IMR-90 (cell line): Measurements from ENCODE around the gene IFTAP. TPM values are rescaled to one million over a fixed set of nuclear protein-coding genes. Genes with fewer than 3 reads are reported as not detected.

Experiments used
- ATAC-seq: fragments of 200-7000 bp; cut with Tn5 transposase; 2 replicates; pipeline ENCODE4 v1.9.1; 2020; ENCODE audit warnings: low read depth, mild to moderate bottlenecking, moderate library complexity
- BruUV-seq: library from RNA; stranded (reverse); fragments of 400-500 nt; replicated peaks from 2 replicates; lab custom pipeline; 2021; lab: Mats Ljungman, UMichigan
- CTCF ChIA-PET: fragments of 300-600 bp; formaldehyde crosslinking; extraction: SDS; loops from one replicate; lab custom pipeline; 2021; ENCODE audit warnings: antibody characterized with exemption; lab: Yijun Ruan, JAX
- POLR2A ChIA-PET: fragments of 300-600 bp; sonication (Branson Sonifier 250); formaldehyde crosslinking; loops from one replicate; lab custom pipeline; 2022; ENCODE audit warnings: antibody characterized with exemption; ENCODE audit not compliant: unreplicated experiment; lab: Charles Lee
- DNase-seq: peaks from one replicate; pipeline ENCODE4 v3.0.0; 2013
- H2AFZ ChIP-seq: replicated peaks from 2 replicates; pipeline ENCODE3; 2013; ENCODE audit warnings: low read length, mild to moderate bottlenecking; ENCODE audit not compliant: poor library complexity
- H2AK5ac ChIP-seq: 2 replicates; pipeline ENCODE4 v1.6.1; 2013; ENCODE audit warnings: low read depth, low read length, inconsistent platforms
- H2AK9ac ChIP-seq: replicated peaks from 2 replicates; pipeline ENCODE3; 2013; ENCODE audit warnings: mild to moderate bottlenecking, low read depth, low read length, moderate library complexity; ENCODE audit not compliant: poor library complexity
- H2BK120ac ChIP-seq: 2 replicates; pipeline ENCODE4 v1.6.1; 2013; ENCODE audit warnings: low read depth, low read length, inconsistent platforms
- H2BK15ac ChIP-seq: 3 replicates; pipeline ENCODE4 v1.6.1; 2013; ENCODE audit warnings: low read depth, low read length, inconsistent platforms
- H2BK20ac ChIP-seq: 2 replicates; pipeline ENCODE4 v1.6.1; 2013; ENCODE audit warnings: low read depth, mild to moderate bottlenecking, inconsistent platforms, low read length, moderate library complexity
- H2BK5ac ChIP-seq: 2 replicates; pipeline ENCODE4 v1.6.1; 2013; ENCODE audit warnings: mild to moderate bottlenecking, low read depth, low read length, inconsistent platforms; ENCODE audit not compliant: poor library complexity, severe bottlenecking
- H3K14ac ChIP-seq: replicated peaks from 2 replicates; pipeline ENCODE4 v1.6.1; 2013; ENCODE audit warnings: low read depth, low read length, inconsistent platforms
- H3K18ac ChIP-seq: 2 replicates; pipeline ENCODE4 v1.6.1; 2013; ENCODE audit warnings: low read depth, low read length, control low read depth
- H3K23ac ChIP-seq: 2 replicates; pipeline ENCODE4 v1.6.1; 2013; ENCODE audit warnings: low read depth, low read length, inconsistent platforms
- H3K27ac ChIP-seq: 2 replicates; pipeline ENCODE4 v1.5.1; 2013; ENCODE audit warnings: mild to moderate bottlenecking, control low read depth, low read length; ENCODE audit not compliant: insufficient read depth
- H3K27me3 ChIP-seq: 2 replicates; pipeline ENCODE4 v1.6.1; 2013; ENCODE audit warnings: low read length; ENCODE audit not compliant: control insufficient read depth, insufficient read depth
- H3K36me3 ChIP-seq: 2 replicates; pipeline ENCODE4 v1.6.1; 2013; ENCODE audit warnings: low read length, mixed read lengths; ENCODE audit not compliant: control insufficient read depth, insufficient read depth
- H3K4ac ChIP-seq: 2 replicates; pipeline ENCODE4 v1.6.1; 2013; ENCODE audit warnings: low read depth, low read length, inconsistent platforms
- H3K4me1 ChIP-seq: 2 replicates; pipeline ENCODE4 v1.6.1; 2013; ENCODE audit warnings: low read length, mixed read lengths; ENCODE audit not compliant: control insufficient read depth, insufficient read depth
- H3K4me2 ChIP-seq: 2 replicates; pipeline ENCODE4 v1.6.1; 2013; ENCODE audit warnings: low read depth, mild to moderate bottlenecking, control low read depth, low read length, moderate library complexity
- H3K4me3 ChIP-seq: 2 replicates; pipeline ENCODE4 v1.5.1; 2013; ENCODE audit warnings: low read depth, mild to moderate bottlenecking, control low read depth, low read length, moderate library complexity; ENCODE audit not compliant: insufficient read depth
- H3K56ac ChIP-seq: 2 replicates; pipeline ENCODE4 v1.6.1; 2013; ENCODE audit warnings: low read length, inconsistent platforms; ENCODE audit not compliant: insufficient read depth; ENCODE audit errors: extremely low read depth
- H3K79me1 ChIP-seq, 2 experiments: 2 replicates each; pipeline ENCODE4 v1.6.1; 2013; ENCODE audit warnings: low read length in 2 of 2, inconsistent platforms in 1 of 2, low read depth in 1 of 2
- H3K9ac ChIP-seq: 2 replicates; pipeline ENCODE4 v1.6.1; 2013; ENCODE audit warnings: low read depth, low read length, control low read depth
- H3K9me1 ChIP-seq: 2 replicates; pipeline ENCODE4 v1.6.1; 2013; ENCODE audit warnings: low read length, inconsistent platforms; ENCODE audit not compliant: insufficient read depth
- H3K9me3 ChIP-seq: 2 replicates; pipeline ENCODE4 v1.6.1; 2013; ENCODE audit warnings: low read length; ENCODE audit not compliant: control insufficient read depth, insufficient read depth
- H4K20me1 ChIP-seq: 2 replicates; pipeline ENCODE4 v1.6.1; 2013; ENCODE audit warnings: low read length, inconsistent platforms; ENCODE audit not compliant: insufficient read depth
- H4K5ac ChIP-seq: 2 replicates; pipeline ENCODE4 v1.6.1; 2013; ENCODE audit warnings: mild to moderate bottlenecking, low read depth, low read length, control low read depth
- H4K8ac ChIP-seq, 2 experiments: 2 replicates each; pipeline ENCODE4 v1.6.1; 2013; ENCODE audit warnings: low read depth in 2 of 2, low read length in 2 of 2, control low read depth in 1 of 2, inconsistent platforms in 1 of 2
- H4K91ac ChIP-seq: 2 replicates; pipeline ENCODE4 v1.6.1; 2013; ENCODE audit warnings: low read depth, low read length, inconsistent platforms; ENCODE audit not compliant: insufficient read depth
- BHLHE40 ChIP-seq: fragments of 150-350 bp; IDR thresholded peaks from 2 replicates; pipeline ENCODE4 v1.6.1; 2016; ENCODE audit warnings: mild to moderate bottlenecking, low read depth, low read length
- CEBPB ChIP-seq: IDR thresholded peaks from 2 replicates; pipeline ENCODE4 v1.6.1; 2012; ENCODE audit warnings: low read depth, low read length, improper control_type of control experiment
- CHD1 ChIP-seq: IDR thresholded peaks from 2 replicates; pipeline ENCODE4 v1.6.1; 2012; ENCODE audit warnings: low read depth, low read length, improper control_type of control experiment
- NFE2L2 ChIP-seq: fragments of 150-350 bp; IDR thresholded peaks from 2 replicates; pipeline ENCODE4 v1.6.1; 2016; ENCODE audit warnings: low read depth, mild to moderate bottlenecking, low read length
- RAD21 ChIP-seq: IDR thresholded peaks from 2 replicates; pipeline ENCODE4 v1.6.1; 2012; ENCODE audit warnings: low read length, improper control_type of control experiment
- RCOR1 ChIP-seq: IDR thresholded peaks from 2 replicates; pipeline ENCODE4 v1.6.1; 2012; ENCODE audit warnings: mild to moderate bottlenecking, low read length, improper control_type of control experiment; ENCODE audit not compliant: insufficient replicate concordance
- WGBS, 2 experiments: methylation state at CpG; one replicate each; pipeline versions ENCODE4 v1.1.5 to v1.1.7; 2013; ENCODE audit warnings: missing lambda C conversion rate in 2 of 2; ENCODE audit not compliant: insufficient read length in 1 of 2; ENCODE audit errors: extremely low coverage in 2 of 2; 5-methylcytosine and 5-hydroxymethylcytosine counted together
- dilution Hi-C: fragments of 300-500 bp; cut with HindIII; formaldehyde crosslinking; loops from one replicate; pipeline ENCODE4 v1.14.3; 2018; ENCODE audit warnings: low sequenced_read_pairs; ENCODE audit not compliant: unreplicated experiment
- in situ Hi-C: fragments of 300-500 bp; cut with MboI; formaldehyde crosslinking; loops from 3 replicates; pipeline ENCODE4 v1.14.3; 2019; ENCODE audit warnings: low sequenced_read_pairs, inconsistent platforms, mixed read lengths
- intact Hi-C: fragments of 100-400 bp; cut with micrococcal nuclease; formaldehyde crosslinking; loops from 2 replicates; pipeline ENCODE4 v1.10.0; 2022
- polyA plus RNA-seq, 3 experiments: library from polyadenylated mRNA; depleted of rRNA; stranded (reverse); fragments of >200 nt; gene quantifications; 2 replicates each; pipeline ENCODE4 v1.2.3, GENCODE V29; 2012; ENCODE audit warnings: low replicate concordance in 1 of 3
- total RNA-seq: library from RNA; depleted of rRNA; stranded (reverse); fragments of >200 nt; gene quantifications from 2 replicates; pipeline ENCODE4 v1.2.3, GENCODE V29; 2012
- TF ChIP-seq, protein P1 (sequence below): fragments of 150-350 bp; IDR thresholded peaks from 2 replicates; pipeline ENCODE4 v1.6.1; 2016; ENCODE audit warnings: low read depth, mild to moderate bottlenecking, low read length, moderate library complexity, borderline replicate concordance
- TF ChIP-seq, protein P2 (sequence below): fragments of 150-350 bp; IDR thresholded peaks from 2 replicates; pipeline ENCODE4 v1.6.1; 2017; ENCODE audit warnings: mild to moderate bottlenecking, antibody characterized with exemption, low read length, low read depth
- TF ChIP-seq, protein P3 (sequence below): conservative IDR thresholded peaks from 2 replicates; pipeline ENCODE4 v1.5.1; 2012; ENCODE audit warnings: mild to moderate bottlenecking, low read depth, low read length, improper control_type of control experiment

Gene IFTAP
- total and polyA plus RNA-seq, 2 of the 4 experiments (the other 2 are of a cell fraction) = 15.8 to 28.5 TPM

DNA sequence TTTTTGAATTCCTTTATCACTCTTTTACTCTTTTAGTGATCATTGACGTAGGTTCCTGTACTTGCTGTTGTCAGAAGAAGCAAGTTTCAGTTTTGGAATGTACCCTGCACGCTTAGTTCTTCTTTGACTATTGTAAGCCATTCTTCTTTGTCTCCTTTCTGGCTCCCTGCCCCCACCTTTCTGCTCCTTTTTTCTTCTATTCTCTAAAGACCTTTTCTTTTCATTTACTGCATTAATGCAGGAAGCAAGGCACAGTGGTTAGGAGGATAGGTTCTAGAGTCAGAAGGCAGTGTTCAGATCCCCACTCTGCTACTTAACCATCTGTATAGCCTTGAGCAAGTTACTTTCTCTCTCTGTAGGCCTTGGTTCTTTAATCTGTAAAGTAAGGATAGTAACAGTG, 37.5 kb downstream of the IFTAP start:
- Histone ChIP-seq H3K9me1 (no peaks in the 10 kb centered on the region), H2AFZ (no peak overlapping the region), H3K27me3 (no peaks in the 10 kb centered on the region), H3K9ac (no peak overlapping the region), H3K23ac (no peak overlapping the region), H2BK20ac (no peak overlapping the region), H4K20me1 (no peaks in the 10 kb centered on the region), H2BK5ac (no peak overlapping the region), H2BK120ac (no peak overlapping the region), H2AK5ac (no peak overlapping the region), H3K56ac (no peak overlapping the region), H3K4me1 (no peaks in the 10 kb centered on the region), H2BK15ac (no peak overlapping the region), H3K9me3 (no peaks in the 10 kb centered on the region), H3K36me3 (no peaks in the 10 kb centered on the region), H2AK9ac (no peak overlapping the region), H3K4ac (no peak overlapping the region), H3K27ac (no peak overlapping the region), H3K79me1 (no peaks in the 10 kb centered on the region), H4K91ac (no peak overlapping the region), H4K5ac (no peak overlapping the region), H3K4me3 (no peak overlapping the region), H3K4me2 (no peak overlapping the region), H3K14ac (no peak overlapping the region), H4K8ac (no peak overlapping the region), H3K18ac (no peak overlapping the region)
- DNase-seq (no peak), ATAC-seq (no peak)
- dilution Hi-C loops (no loop called here), in situ Hi-C loops (no loop called here), intact Hi-C loops (no loop called here)
- ChIA-PET CTCF (no interaction called here), POLR2A (no interaction called here)
- no TSS peak for BruUV-seq
- TF ChIP-seq, protein P1, sequence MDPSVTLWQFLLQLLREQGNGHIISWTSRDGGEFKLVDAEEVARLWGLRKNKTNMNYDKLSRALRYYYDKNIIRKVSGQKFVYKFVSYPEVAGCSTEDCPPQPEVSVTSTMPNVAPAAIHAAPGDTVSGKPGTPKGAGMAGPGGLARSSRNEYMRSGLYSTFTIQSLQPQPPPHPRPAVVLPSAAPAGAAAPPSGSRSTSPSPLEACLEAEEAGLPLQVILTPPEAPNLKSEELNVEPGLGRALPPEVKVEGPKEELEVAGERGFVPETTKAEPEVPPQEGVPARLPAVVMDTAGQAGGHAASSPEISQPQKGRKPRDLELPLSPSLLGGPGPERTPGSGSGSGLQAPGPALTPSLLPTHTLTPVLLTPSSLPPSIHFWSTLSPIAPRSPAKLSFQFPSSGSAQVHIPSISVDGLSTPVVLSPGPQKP = no peak
- TF ChIP-seq, protein P2, sequence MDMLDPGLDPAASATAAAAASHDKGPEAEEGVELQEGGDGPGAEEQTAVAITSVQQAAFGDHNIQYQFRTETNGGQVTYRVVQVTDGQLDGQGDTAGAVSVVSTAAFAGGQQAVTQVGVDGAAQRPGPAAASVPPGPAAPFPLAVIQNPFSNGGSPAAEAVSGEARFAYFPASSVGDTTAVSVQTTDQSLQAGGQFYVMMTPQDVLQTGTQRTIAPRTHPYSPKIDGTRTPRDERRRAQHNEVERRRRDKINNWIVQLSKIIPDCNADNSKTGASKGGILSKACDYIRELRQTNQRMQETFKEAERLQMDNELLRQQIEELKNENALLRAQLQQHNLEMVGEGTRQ = no peak
- TF ChIP-seq RAD21 (no peak), NFE2L2 (no peak), RCOR1 (no peak), CEBPB (no peak), BHLHE40 (no peak), CHD1 (no peak)
- TF ChIP-seq, protein P3, sequence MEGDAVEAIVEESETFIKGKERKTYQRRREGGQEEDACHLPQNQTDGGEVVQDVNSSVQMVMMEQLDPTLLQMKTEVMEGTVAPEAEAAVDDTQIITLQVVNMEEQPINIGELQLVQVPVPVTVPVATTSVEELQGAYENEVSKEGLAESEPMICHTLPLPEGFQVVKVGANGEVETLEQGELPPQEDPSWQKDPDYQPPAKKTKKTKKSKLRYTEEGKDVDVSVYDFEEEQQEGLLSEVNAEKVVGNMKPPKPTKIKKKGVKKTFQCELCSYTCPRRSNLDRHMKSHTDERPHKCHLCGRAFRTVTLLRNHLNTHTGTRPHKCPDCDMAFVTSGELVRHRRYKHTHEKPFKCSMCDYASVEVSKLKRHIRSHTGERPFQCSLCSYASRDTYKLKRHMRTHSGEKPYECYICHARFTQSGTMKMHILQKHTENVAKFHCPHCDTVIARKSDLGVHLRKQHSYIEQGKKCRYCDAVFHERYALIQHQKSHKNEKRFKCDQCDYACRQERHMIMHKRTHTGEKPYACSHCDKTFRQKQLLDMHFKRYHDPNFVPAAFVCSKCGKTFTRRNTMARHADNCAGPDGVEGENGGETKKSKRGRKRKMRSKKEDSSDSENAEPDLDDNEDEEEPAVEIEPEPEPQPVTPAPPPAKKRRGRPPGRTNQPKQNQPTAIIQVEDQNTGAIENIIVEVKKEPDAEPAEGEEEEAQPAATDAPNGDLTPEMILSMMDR = no peak
- WGBS, 2 experiments = no CpG with 5 or more reads among the region's 2 CpGs
